ENCODE results near the gene ATXN7. TPM values are rescaled to one million over a fixed set of nuclear protein-coding genes. Genes with fewer than 3 reads are reported as not detected.

Gene ATXN7
- total RNA-seq, 3 donors from 2014 or later (not counting 1 experiment from before 2014, with no cell fraction given) = 126 to 176 (median 146) TPM

- 4% methylated on average over 10 of the region's 11 CpGs for WGBS (ENCODE audit: insufficient coverage)
- TF ChIP-seq CTCF (IDR thresholded peaks at IDR 0.05) = no peak
- H3K4me1 ChIP-seq (ENCODE audit: control insufficient read depth, insufficient read depth, low read length) = peaks cover 26% of the 10 kb centered on the region
- intact Hi-C loops (cut with micrococcal nuclease) = loop anchor here (2.0 to 5.0 kb wide), 2 partner anchors 31 to 56 kb away; partner anchors contain the start of gene SCAANT1
- Mint-ChIP-seq H3K36me3 (no peaks in the 10 kb centered on the region), H3K4me3 (peak overlapping the region; percentile 99), H3K9me3 (no peaks in the 10 kb centered on the region), H3K27me3 (ENCODE audit: low read depth in 2 of 2) (no peaks in the 10 kb centered on the region), H3K4me1 (peaks cover 72% of the 10 kb centered on the region in 2 donors), H3K27ac (peak overlapping the region; percentile 95 to 99)
- DNase-seq (peak; percentile 39 to 87), ATAC-seq (peak; percentile 68 to 82 (median 72))
- peak overlapping the region; percentile 52 for H3K4me3 ChIP-seq (ENCODE audit: low read length)
- no peaks in the 10 kb centered on the region for H3K9me3 ChIP-seq (ENCODE audit: control insufficient read depth, insufficient read depth, low read length)
- H3K27ac ChIP-seq (ENCODE audit: low read length) = peak overlapping the region; percentile 79
- no peaks in the 10 kb centered on the region for H3K27me3 ChIP-seq (ENCODE audit: control insufficient read depth, insufficient read depth, low read length)
- peaks cover 7% of the 10 kb centered on the region for H3K36me3 ChIP-seq (ENCODE audit: control insufficient read depth, insufficient read depth, low read length)
These were observed 104.3 kb downstream of the ATXN7 start for GRCh38 chr3:63967675-63968611.

DNA sequence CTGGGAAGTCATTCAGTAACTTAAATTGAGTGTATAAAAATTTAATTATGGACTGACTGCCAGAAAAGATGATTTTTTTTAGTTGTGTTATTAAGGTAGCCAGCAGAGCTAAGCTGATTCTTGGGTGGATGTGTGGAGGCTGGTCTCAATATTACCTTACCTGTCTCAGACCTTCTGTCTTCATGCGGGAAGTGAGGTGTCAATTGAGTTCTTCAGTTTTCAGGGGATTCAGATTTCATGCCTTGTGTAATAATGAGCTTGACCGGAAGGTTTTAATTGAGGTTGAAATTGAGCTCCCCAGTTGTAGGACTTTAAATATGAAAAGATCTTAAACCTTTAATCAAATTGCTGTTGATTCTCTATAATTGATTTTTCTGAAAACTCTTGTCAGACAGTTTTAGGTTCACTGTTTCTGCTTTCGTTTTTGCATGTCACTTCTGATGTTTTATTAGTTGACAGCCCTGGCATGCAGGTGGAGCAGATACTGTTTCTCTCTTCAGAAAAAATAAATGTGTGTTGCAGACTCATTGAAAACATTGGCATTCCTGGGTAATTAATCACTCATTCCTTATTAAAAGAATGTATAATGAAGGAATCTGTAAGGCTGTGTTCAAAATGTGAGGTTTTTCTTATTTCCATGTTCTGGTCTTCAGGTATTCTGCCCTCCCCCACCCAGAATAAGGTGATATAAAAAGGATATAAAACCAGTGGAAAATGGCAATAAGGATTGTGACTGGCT, 105.1 kb downstream of the ATXN7 start:
- Mint-ChIP-seq H3K4me3 (peak overlapping the region; percentile 99), H3K9me3 (no peaks in the 10 kb centered on the region), H3K27ac (peak overlapping the region; percentile 95 to 99), H3K27me3 (ENCODE audit: low read depth in 2 of 2) (no peaks in the 10 kb centered on the region), H3K4me1 (peaks cover 74 to 80% of the 10 kb centered on the region in 2 donors), H3K36me3 (peaks cover 6% of the 10 kb centered on the region)
- H3K27me3 ChIP-seq (ENCODE audit: control insufficient read depth, insufficient read depth, low read length) = no peaks in the 10 kb centered on the region
- intact Hi-C loops (cut with micrococcal nuclease) = loop anchor here (2.0 to 5.0 kb wide), 2 partner anchors 32 to 56 kb away; partner anchors contain the start of gene SCAANT1
- TF ChIP-seq CTCF (IDR thresholded peaks at IDR 0.05) = no peak
- H3K4me3 ChIP-seq (ENCODE audit: low read length) = peak overlapping the region; percentile 52
- ATAC-seq (peak; percentile 14 to 33 (median 26)), DNase-seq (peak in 1 of 2 donors; percentile 15)
- H3K9me3 ChIP-seq (ENCODE audit: control insufficient read depth, insufficient read depth, low read length) = no peaks in the 10 kb centered on the region
- peaks cover 14% of the 10 kb centered on the region for H3K36me3 ChIP-seq (ENCODE audit: control insufficient read depth, insufficient read depth, low read length)
- H3K27ac ChIP-seq (ENCODE audit: low read length) = peak overlapping the region; percentile 79
- WGBS (ENCODE audit: insufficient coverage) = 0% methylated on average over 2 of the region's 3 CpGs
- H3K4me1 ChIP-seq (ENCODE audit: control insufficient read depth, insufficient read depth, low read length) = peaks cover 34% of the 10 kb centered on the region

DNA sequence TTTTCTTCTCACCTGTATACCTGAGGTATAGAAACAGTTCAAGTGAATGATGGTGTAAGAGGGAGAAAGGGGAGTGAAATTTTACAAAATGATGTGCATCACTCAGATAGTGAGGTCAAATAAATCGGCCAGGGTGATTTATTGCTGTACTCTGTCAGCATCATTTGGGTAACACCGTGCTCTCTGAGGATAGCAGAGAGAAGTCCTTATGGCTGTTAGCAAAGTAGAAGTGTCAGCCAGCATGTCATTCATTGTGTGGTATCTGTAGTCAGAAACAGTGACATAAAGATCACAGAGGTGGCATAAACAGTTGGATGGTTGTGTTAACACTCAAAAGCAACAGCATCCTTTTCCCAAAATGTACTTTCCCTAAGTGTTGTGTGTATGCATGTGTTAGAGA, 106.2 kb downstream of the ATXN7 start:
- ATAC-seq (peak; percentile 56 to 72 (median 70)), DNase-seq (peak in 1 of 2 donors; percentile 38)
- peaks cover 7% of the 10 kb centered on the region for H3K36me3 Mint-ChIP-seq
- intact Hi-C loops (cut with micrococcal nuclease) = loop anchor here (1.0 to 5.0 kb wide), 3 partner anchors 8 to 58 kb away; partner anchors contain the start of gene SCAANT1
- no peaks in the 10 kb centered on the region for H3K9me3 Mint-ChIP-seq
- H3K9me3 ChIP-seq (ENCODE audit: control insufficient read depth, insufficient read depth, low read length) = no peaks in the 10 kb centered on the region
- WGBS (ENCODE audit: insufficient coverage) = 1% methylated on average over 2 of the region's 2 CpGs
- H3K27ac ChIP-seq (ENCODE audit: low read length) = peak overlapping the region; percentile 79
- no peak overlapping the region for H3K4me3 ChIP-seq (ENCODE audit: low read length)
- H3K4me3 Mint-ChIP-seq = peak overlapping the region; percentile 99
- peak overlapping the region; percentile 95 to 99 for H3K27ac Mint-ChIP-seq
- H3K36me3 ChIP-seq (ENCODE audit: control insufficient read depth, insufficient read depth, low read length) = peaks cover 18% of the 10 kb centered on the region
- H3K27me3 Mint-ChIP-seq (ENCODE audit: low read depth in 2 of 2) = no peaks in the 10 kb centered on the region
- H3K4me1 ChIP-seq (ENCODE audit: control insufficient read depth, insufficient read depth, low read length) = peaks cover 34% of the 10 kb centered on the region
- no peak for TF ChIP-seq CTCF (IDR thresholded peaks at IDR 0.05)
- H3K4me1 Mint-ChIP-seq = peaks cover 83 to 84% of the 10 kb centered on the region in 2 donors
- H3K27me3 ChIP-seq (ENCODE audit: control insufficient read depth, insufficient read depth, low read length) = no peaks in the 10 kb centered on the region

All from natural killer cell (primary cell).